K562 (cell line): ENCODE data around the gene NR3C2. TPM values are rescaled to one million over a fixed set of nuclear protein-coding genes. Genes with fewer than 3 reads are reported as not detected.

Source experiments
- ATAC-seq: fragments of 200-7000 bp; cut with Tn5 transposase; 3 replicates; pipeline ENCODE4 v1.9.1; 2020; ENCODE audit warnings: moderate library complexity
- BruUV-seq: library from RNA; stranded (reverse); fragments of 400-500 nt; replicated peaks from 2 replicates; lab custom pipeline; 2021; lab: Mats Ljungman, UMichigan
- CTCF ChIA-PET: fragments of 300-600 bp; formaldehyde crosslinking; extraction: SDS; loops from one replicate; lab custom pipeline; 2021; ENCODE audit warnings: low intra/inter-chr PET ratio; lab: Yijun Ruan, JAX
- POLR2A ChIA-PET: fragments of 300-600, 350-650 bp; sonication (Branson Sonifier 250); formaldehyde crosslinking; extraction: SDS; loops from one replicate; lab custom pipeline; 2021; ENCODE audit warnings: antibody characterized with exemption, inconsistent platforms; lab: Yijun Ruan, JAX
- DNase-seq, 4 experiments: peaks; one replicate each; pipeline versions ENCODE4 v3.0.0 to v3.0.0-alpha.2; 2011 to 2018; ENCODE audit warnings: low spot score in 3 of 4, mixed read lengths in 3 of 4; ENCODE audit errors: extremely low read depth in 1 of 4
- FAIRE-seq: peaks from 2 replicates; lab custom pipeline; 2011; peaks lifted over from hg19 to GRCh38; lab: Jason Lieb, UNC
- H2AFZ ChIP-seq: 2 replicates; pipeline ENCODE4 v1.6.0; 2011; ENCODE audit warnings: low read depth, low read length, control low read depth, inconsistent platforms
- H3K27ac ChIP-seq: fragments of 200-600 bp; 3 replicates; pipeline ENCODE4 v1.8.0; 2011; ENCODE audit warnings: low read depth, mild to moderate bottlenecking, control low read depth, inconsistent platforms, low read length, moderate library complexity, mixed read lengths; ENCODE audit errors: extremely low read depth
- H3K27me3 ChIP-seq, 2 experiments: fragments of 300-600 bp in 1 of 2; 2 replicates in 1 of 2; 3 replicates in 1 of 2; pipeline versions ENCODE4 v1.6.0 to v1.8.0; 2011; ENCODE audit warnings: inconsistent platforms in 2 of 2, low read length in 2 of 2, mild to moderate bottlenecking in 1 of 2, mixed read lengths in 1 of 2, moderate library complexity in 1 of 2; ENCODE audit not compliant: control insufficient read depth in 2 of 2, insufficient read depth in 2 of 2
- H3K36me3 ChIP-seq: fragments of 300-600 bp; 3 replicates; pipeline ENCODE4 v1.8.0; 2011; ENCODE audit warnings: mild to moderate bottlenecking, low read length, inconsistent platforms; ENCODE audit not compliant: control insufficient read depth, insufficient read depth
- H3K4me1 ChIP-seq, 2 experiments: fragments of 200-600 bp in 1 of 2; replicated peaks in 1 of 2; 2 replicates in 1 of 2; 3 replicates in 1 of 2; pipeline versions ENCODE4 v1.5.1 to v1.8.0; 2011; ENCODE audit warnings: inconsistent platforms in 2 of 2, low read length in 2 of 2, mild to moderate bottlenecking in 1 of 2, mixed read lengths in 1 of 2, moderate library complexity in 1 of 2; ENCODE audit not compliant: control insufficient read depth in 2 of 2, insufficient read depth in 2 of 2
- H3K4me2 ChIP-seq: 2 replicates; pipeline ENCODE4 v1.6.1; 2011; ENCODE audit warnings: low read length, control low read depth, inconsistent platforms, mixed read lengths; ENCODE audit not compliant: insufficient read depth
- H3K4me3 ChIP-seq: fragments of 200-600 bp; sonication (generic), shearing (Covaris generic); 2 replicates; pipeline ENCODE4 v1.5.1; 2016; ENCODE audit warnings: control low read depth, inconsistent platforms
- H3K79me2 ChIP-seq: fragments of 200-600 bp; 3 replicates; pipeline ENCODE4 v1.8.0; 2011; ENCODE audit warnings: low read length, inconsistent platforms; ENCODE audit not compliant: control insufficient read depth, insufficient read depth
- H3K9ac ChIP-seq, 2 experiments: 2 replicates each; pipeline versions ENCODE4 v1.6.0 to v1.6.1; 2011; ENCODE audit warnings: low read depth in 2 of 2, low read length in 2 of 2, control low read depth in 1 of 2, inconsistent platforms in 1 of 2, mild to moderate bottlenecking in 1 of 2, mixed read lengths in 1 of 2; ENCODE audit not compliant: insufficient read depth in 1 of 2
- H3K9me1 ChIP-seq: one replicate; pipeline ENCODE4 v1.6.0; 2011; ENCODE audit warnings: inconsistent platforms, mild to moderate bottlenecking, low read length, moderate library complexity; ENCODE audit not compliant: control insufficient read depth, insufficient read depth
- H3K9me3 ChIP-seq: replicated peaks from 2 replicates; pipeline ENCODE4 v1.5.1; 2011; ENCODE audit warnings: low read depth, low read length, inconsistent platforms; ENCODE audit not compliant: control insufficient read depth, insufficient read depth
- H4K20me1 ChIP-seq: replicated peaks from 2 replicates; pipeline ENCODE4 v1.6.1; 2011; ENCODE audit warnings: low read length, inconsistent platforms, mixed read lengths; ENCODE audit not compliant: control insufficient read depth, insufficient read depth
- RBM25 ChIP-seq: fragments of 200-400 bp; formaldehyde crosslinking; IDR thresholded peaks from 2 replicates; pipeline ENCODE4 v1.6.1; 2018; ENCODE audit warnings: low read length, low read depth, moderate library complexity; ENCODE audit not compliant: severe bottlenecking
- ZFP36 ChIP-seq: fragments of 150-350 bp; IDR thresholded peaks from 2 replicates; pipeline ENCODE4 v1.6.1; 2018; ENCODE audit warnings: low read length, low read depth; ENCODE audit not compliant: partially characterized antibody
- WGBS: fragments of 100-300 bp; shearing (Covaris generic); methylation state at CpG from one replicate; pipeline ENCODE4 v1.1.6; 2016; ENCODE audit warnings: low coverage, mixed read lengths; ENCODE audit not compliant: insufficient coverage; ENCODE audit errors: missing lambda C conversion rate; 5-methylcytosine and 5-hydroxymethylcytosine counted together
- in situ Hi-C: fragments of 300-500 bp; cut with MboI; formaldehyde crosslinking; loops from 4 replicates; pipeline ENCODE4 v1.15.0; 2018; ENCODE audit warnings: inconsistent platforms, mixed read lengths
- intact Hi-C: fragments of 100-400 bp; cut with micrococcal nuclease; formaldehyde crosslinking; loops from 2 replicates; pipeline ENCODE4 v1.14.2; 2022
- polyA plus RNA-seq, 8 experiments: library from polyadenylated mRNA; depleted of rRNA in 4 of 8; stranded (reverse) in 5 of 8; unstranded in 3 of 8; fragments of >200 nt; fragmentation: Nextera tagmentation in 2 of 8; fragmentation: Illumina TruSeq in 1 of 8; extraction: Ambion mirVana in 2 of 8; extraction: Trizol in 1 of 8; gene quantifications; 2 replicates each; pipeline versions ENCODE4 v1.2.1 to v1.2.3, GENCODE V29; 2011 to 2014; ENCODE audit warnings: inconsistent platforms in 1 of 8, missing spikeins in 1 of 8
- total RNA-seq, 7 experiments: library from RNA; depleted of rRNA in 6 of 7; stranded (reverse); fragments of >200 nt in 6 of 7; fragmentation: Illumina TruSeq in 2 of 7; extraction: Trizol in 2 of 7; gene quantifications; 2 replicates each; pipeline versions ENCODE4 v1.2.1 to v1.2.3, GENCODE V29; 2011 to 2021; ENCODE audit warnings: low replicate concordance in 1 of 7
- TF ChIP-seq, protein P1 (sequence below): fragments of 450-650 bp; IDR thresholded peaks from 2 replicates; pipeline ENCODE4 v1.6.1; 2014; ENCODE audit warnings: low read depth, mild to moderate bottlenecking, moderate library complexity, borderline replicate concordance
- TF ChIP-seq, protein P2 (sequence below), 2 experiments: fragments of 450-650 bp; formaldehyde crosslinking in 1 of 2; IDR thresholded peaks; 2 replicates each; pipeline versions ENCODE4 v1.4.0 to v1.6.1; 2014 to 2020; ENCODE audit warnings: mild to moderate bottlenecking in 2 of 2, borderline replicate concordance in 1 of 2, low read depth in 1 of 2

Gene NR3C2
- total and polyA plus RNA-seq, 9 of the 15 experiments (the other 6 are each of a cell fraction or from before 2014, with no cell fraction given), result 0.01 to 0.28 (median 0.16) TPM; not detected in 2

DNA sequence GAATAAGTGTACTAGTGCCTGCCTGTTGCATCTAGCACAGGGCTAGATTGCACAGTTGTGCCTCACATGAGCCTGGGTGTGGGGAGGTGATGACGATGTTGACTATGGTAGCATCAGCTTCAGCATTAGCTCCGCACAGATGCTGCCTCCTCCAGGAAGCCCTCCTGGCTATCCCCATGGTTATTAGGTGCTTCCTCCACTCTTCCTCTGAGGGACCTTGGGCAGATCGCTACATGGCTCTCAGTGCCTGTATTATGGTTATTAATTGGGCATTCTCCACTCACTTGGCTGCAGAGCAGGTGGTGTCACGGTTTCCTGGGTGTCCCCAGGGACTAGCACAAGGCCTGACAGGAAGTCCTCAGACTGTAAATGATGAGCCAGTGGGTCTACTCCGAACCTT is 384.7 kb downstream of the NR3C2 start:
- H3K36me3 ChIP-seq, result no peaks in the 10 kb centered on the region
- H3K27ac ChIP-seq, result no peak overlapping the region
- H4K20me1 ChIP-seq, result no peaks in the 10 kb centered on the region
- WGBS, result 4% methylated on average over 5 of the region's 5 CpGs
- ATAC-seq (no peak), FAIRE-seq (no peak), DNase-seq (no peak)
- no peak overlapping the region for H3K9ac ChIP-seq
- H3K9me1 ChIP-seq, result no peaks in the 10 kb centered on the region
- no peak overlapping the region for H2AFZ ChIP-seq
- H3K79me2 ChIP-seq, result no peaks in the 10 kb centered on the region
- H3K27me3 ChIP-seq, result peaks cover 2 to 6% of the 10 kb centered on the region in 2 experiments; a peak in 2 of 5 replicates
- H3K9me3 ChIP-seq, result no peaks in the 10 kb centered on the region
- H3K4me2 ChIP-seq, result no peak overlapping the region
- H3K4me3 ChIP-seq, result no peak overlapping the region
- in situ Hi-C loops, result no loop called here
- intact Hi-C loops, result no loop called here
- ChIA-PET CTCF (no interaction called here), POLR2A (no interaction called here)
- H3K4me1 ChIP-seq, result no peaks in the 10 kb centered on the region
- no TSS peak for BruUV-seq
- TF ChIP-seq RBM25 (peak; percentile 79), ZFP36 (peak; percentile 96)
- TF ChIP-seq, protein P1, sequence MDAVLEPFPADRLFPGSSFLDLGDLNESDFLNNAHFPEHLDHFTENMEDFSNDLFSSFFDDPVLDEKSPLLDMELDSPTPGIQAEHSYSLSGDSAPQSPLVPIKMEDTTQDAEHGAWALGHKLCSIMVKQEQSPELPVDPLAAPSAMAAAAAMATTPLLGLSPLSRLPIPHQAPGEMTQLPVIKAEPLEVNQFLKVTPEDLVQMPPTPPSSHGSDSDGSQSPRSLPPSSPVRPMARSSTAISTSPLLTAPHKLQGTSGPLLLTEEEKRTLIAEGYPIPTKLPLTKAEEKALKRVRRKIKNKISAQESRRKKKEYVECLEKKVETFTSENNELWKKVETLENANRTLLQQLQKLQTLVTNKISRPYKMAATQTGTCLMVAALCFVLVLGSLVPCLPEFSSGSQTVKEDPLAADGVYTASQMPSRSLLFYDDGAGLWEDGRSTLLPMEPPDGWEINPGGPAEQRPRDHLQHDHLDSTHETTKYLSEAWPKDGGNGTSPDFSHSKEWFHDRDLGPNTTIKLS, result no peak
- TF ChIP-seq, protein P2, sequence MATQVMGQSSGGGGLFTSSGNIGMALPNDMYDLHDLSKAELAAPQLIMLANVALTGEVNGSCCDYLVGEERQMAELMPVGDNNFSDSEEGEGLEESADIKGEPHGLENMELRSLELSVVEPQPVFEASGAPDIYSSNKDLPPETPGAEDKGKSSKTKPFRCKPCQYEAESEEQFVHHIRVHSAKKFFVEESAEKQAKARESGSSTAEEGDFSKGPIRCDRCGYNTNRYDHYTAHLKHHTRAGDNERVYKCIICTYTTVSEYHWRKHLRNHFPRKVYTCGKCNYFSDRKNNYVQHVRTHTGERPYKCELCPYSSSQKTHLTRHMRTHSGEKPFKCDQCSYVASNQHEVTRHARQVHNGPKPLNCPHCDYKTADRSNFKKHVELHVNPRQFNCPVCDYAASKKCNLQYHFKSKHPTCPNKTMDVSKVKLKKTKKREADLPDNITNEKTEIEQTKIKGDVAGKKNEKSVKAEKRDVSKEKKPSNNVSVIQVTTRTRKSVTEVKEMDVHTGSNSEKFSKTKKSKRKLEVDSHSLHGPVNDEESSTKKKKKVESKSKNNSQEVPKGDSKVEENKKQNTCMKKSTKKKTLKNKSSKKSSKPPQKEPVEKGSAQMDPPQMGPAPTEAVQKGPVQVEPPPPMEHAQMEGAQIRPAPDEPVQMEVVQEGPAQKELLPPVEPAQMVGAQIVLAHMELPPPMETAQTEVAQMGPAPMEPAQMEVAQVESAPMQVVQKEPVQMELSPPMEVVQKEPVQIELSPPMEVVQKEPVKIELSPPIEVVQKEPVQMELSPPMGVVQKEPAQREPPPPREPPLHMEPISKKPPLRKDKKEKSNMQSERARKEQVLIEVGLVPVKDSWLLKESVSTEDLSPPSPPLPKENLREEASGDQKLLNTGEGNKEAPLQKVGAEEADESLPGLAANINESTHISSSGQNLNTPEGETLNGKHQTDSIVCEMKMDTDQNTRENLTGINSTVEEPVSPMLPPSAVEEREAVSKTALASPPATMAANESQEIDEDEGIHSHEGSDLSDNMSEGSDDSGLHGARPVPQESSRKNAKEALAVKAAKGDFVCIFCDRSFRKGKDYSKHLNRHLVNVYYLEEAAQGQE (IDR thresholded peaks at IDR 0.05; ENCODE audit: borderline replicate concordance), result no peak
- TF ChIP-seq, protein P2 (CRISPR knock-in tag; IDR thresholded peaks at IDR 0.05; ENCODE audit: low read depth), result no peak
